CD14-positive monocyte (primary cell): ENCODE data around the gene MUC6. TPM values are rescaled to one million over a fixed set of nuclear protein-coding genes. Genes with fewer than 3 reads are reported as not detected.

Source experiments
- DNase-seq, 3 donors: peaks; one replicate each; pipeline ENCODE4 v3.0.0-alpha.2; 2011 to 2022
- H2AFZ ChIP-seq: 2 replicates; pipeline ENCODE4 v1.6.0; 2012; ENCODE audit warnings: mild to moderate bottlenecking, low read depth, low read length, inconsistent platforms; ENCODE audit not compliant: insufficient read depth, poor library complexity, severe bottlenecking
- H3K27ac ChIP-seq, 2 donors: 1 replicate in 1 of 2; 2 replicates in 1 of 2; pipeline ENCODE4 v1.5.1; 2012 to 2013; ENCODE audit warnings: low read length in 2 of 2, control low read depth in 1 of 2, inconsistent platforms in 1 of 2, low read depth in 1 of 2, mild to moderate bottlenecking in 1 of 2
- H3K27me3 ChIP-seq, 2 donors: one replicate each; pipeline versions ENCODE4 v1.6.0 to v1.6.1; 2011 to 2013; ENCODE audit warnings: low read length in 2 of 2; ENCODE audit not compliant: control insufficient read depth in 2 of 2, insufficient read depth in 2 of 2
- H3K36me3 ChIP-seq, 2 donors: replicated peaks in 1 of 2; 1 replicate in 1 of 2; 2 replicates in 1 of 2; pipeline versions ENCODE4 v1.5.1 to v1.6.1; 2012 to 2013; ENCODE audit warnings: low read length in 2 of 2, control low read depth in 1 of 2, inconsistent platforms in 1 of 2, mild to moderate bottlenecking in 1 of 2; ENCODE audit not compliant: insufficient read depth in 2 of 2, control insufficient read depth in 1 of 2
- H3K4me1 ChIP-seq, 2 donors: 1 replicate in 1 of 2; 2 replicates in 1 of 2; pipeline versions ENCODE4 v1.5.1 to v1.6.1; 2012 to 2013; ENCODE audit warnings: low read length in 2 of 2, control low read depth in 1 of 2, inconsistent platforms in 1 of 2, mild to moderate bottlenecking in 1 of 2, moderate library complexity in 1 of 2; ENCODE audit not compliant: insufficient read depth in 2 of 2, control insufficient read depth in 1 of 2
- H3K4me2 ChIP-seq: replicated peaks from 2 replicates; pipeline ENCODE3; 2012; ENCODE audit warnings: low read length, moderate library complexity, mild to moderate bottlenecking; ENCODE audit not compliant: poor library complexity, severe bottlenecking; ENCODE audit errors: extremely low read depth
- H3K4me3 ChIP-seq, 3 experiments: fragments of 200-600 bp in 1 of 3; sonication (generic) in 1 of 3; replicated peaks in 1 of 3; 1 replicate in 2 of 3; 2 replicates in 1 of 3; pipeline ENCODE4 v1.5.1; 2011 to 2013; ENCODE audit warnings: low read length in 3 of 3, mild to moderate bottlenecking in 3 of 3, control low read depth in 2 of 3, low read depth in 2 of 3, inconsistent platforms in 1 of 3, moderate library complexity in 1 of 3
- H3K79me2 ChIP-seq: 2 replicates; pipeline ENCODE4 v1.6.0; 2012; ENCODE audit warnings: mild to moderate bottlenecking, control low read depth, inconsistent platforms, low read length, moderate library complexity; ENCODE audit not compliant: insufficient read depth
- H3K9ac ChIP-seq: 2 replicates; pipeline ENCODE4 v1.6.0; 2017; ENCODE audit warnings: low read length, mild to moderate bottlenecking; ENCODE audit not compliant: insufficient read depth, poor library complexity, severe bottlenecking
- H3K9me3 ChIP-seq, 2 donors: replicated peaks in 1 of 2; 1 replicate in 1 of 2; 2 replicates in 1 of 2; pipeline versions ENCODE4 v1.5.1 to v1.6.1; 2012 to 2013; ENCODE audit warnings: low read length in 2 of 2, control low read depth in 1 of 2; ENCODE audit not compliant: control insufficient read depth in 1 of 2, insufficient read depth in 1 of 2
- H4K20me1 ChIP-seq: 2 replicates; pipeline ENCODE4 v1.6.0; 2012; ENCODE audit warnings: mild to moderate bottlenecking, low read length, control low read depth, moderate library complexity; ENCODE audit not compliant: insufficient read depth
- H3K27ac Mint-ChIP-seq, 7 donors: one replicate each; pipeline ENCODE4 v1.8.0; 2020; ENCODE audit warnings: mild to moderate bottlenecking in 7 of 7, mixed read lengths in 7 of 7, moderate library complexity in 6 of 7, inconsistent platforms in 2 of 7
- H3K27me3 Mint-ChIP-seq, 3 donors: one replicate each; pipeline ENCODE4 v1.8.0; 2021 to 2022; ENCODE audit warnings: low read depth in 3 of 3, mild to moderate bottlenecking in 3 of 3, mixed read lengths in 3 of 3, moderate library complexity in 3 of 3, inconsistent platforms in 1 of 3
- H3K36me3 Mint-ChIP-seq, 2 donors: one replicate each; pipeline ENCODE4 v1.8.0; 2020; ENCODE audit warnings: mixed read lengths in 2 of 2, inconsistent platforms in 1 of 2, mild to moderate bottlenecking in 1 of 2
- H3K4me1 Mint-ChIP-seq: one replicate; pipeline ENCODE4 v1.8.0; 2020; ENCODE audit warnings: mild to moderate bottlenecking, mixed read lengths
- H3K4me3 Mint-ChIP-seq, 2 donors: one replicate each; pipeline ENCODE4 v1.8.0; 2020; ENCODE audit warnings: mild to moderate bottlenecking in 2 of 2, mixed read lengths in 2 of 2, moderate library complexity in 1 of 2
- H3K9me3 Mint-ChIP-seq, 7 donors: one replicate each; pipeline ENCODE4 v1.8.0; 2020 to 2022; ENCODE audit warnings: mixed read lengths in 7 of 7, mild to moderate bottlenecking in 6 of 7, moderate library complexity in 6 of 7, inconsistent platforms in 2 of 7
- CTCF ChIP-seq: fragments of 200-600 bp; IDR thresholded peaks from one replicate; pipeline ENCODE4 v1.8.0; 2022; ENCODE audit warnings: antibody characterized with exemption, mild to moderate bottlenecking
- WGBS: methylation state at CpG from one replicate; pipeline ENCODE4 v1.1.5; 2013; ENCODE audit warnings: missing lambda C conversion rate; ENCODE audit not compliant: insufficient coverage; 5-methylcytosine and 5-hydroxymethylcytosine counted together
- intact Hi-C, 2 donors: fragments of 100-400 bp; cut with micrococcal nuclease; formaldehyde crosslinking; loops; one replicate each; pipeline versions ENCODE4 v1.15.0 to v1.15.1; 2023
- polyA plus RNA-seq, 3 donors: library from polyadenylated mRNA; depleted of rRNA in 1 of 3; unstranded in 2 of 3; stranded (reverse) in 1 of 3; fragments of 300-500 nt in 2 of 3; fragments of >200 nt in 1 of 3; fragmentation: Illumina TruSeq in 2 of 3; gene quantifications; 1 replicate in 2 of 3; 2 replicates in 1 of 3; pipeline ENCODE4 v1.2.3, GENCODE V29; 2012 to 2021

The MUC6 gene
- polyA plus RNA-seq, 3 donors, result not detected

GRCh38 chr11:1009991-1010390 is 26.5 kb downstream of the MUC6 start:
- peaks cover 0 to 1% (median 0%) of the 10 kb centered on the region in 7 donors for H3K9me3 Mint-ChIP-seq
- no peaks in the 10 kb centered on the region for H3K27me3 Mint-ChIP-seq
- intact Hi-C loops, result no loop called here
- H3K4me1 ChIP-seq, result no peaks in the 10 kb centered on the region
- TF ChIP-seq CTCF, result no peak
- peaks cover 53 to 69% of the 10 kb centered on the region in 2 donors for H3K36me3 ChIP-seq
- no peaks in the 10 kb centered on the region for H4K20me1 ChIP-seq
- DNase-seq, result no peak
- no peak overlapping the region for H3K27ac ChIP-seq
- H3K27ac Mint-ChIP-seq, result peak overlapping the region in 2 of 7 donors; percentile 23 to 44
- H3K4me2 ChIP-seq, result no peak overlapping the region
- no peaks in the 10 kb centered on the region for H3K4me1 Mint-ChIP-seq
- no peaks in the 10 kb centered on the region for H3K79me2 ChIP-seq
- H3K36me3 Mint-ChIP-seq, result peaks cover 61 to 65% of the 10 kb centered on the region in 2 donors
- no peaks in the 10 kb centered on the region for H3K27me3 ChIP-seq
- H3K9ac ChIP-seq, result no peak overlapping the region
- no peak overlapping the region for H3K4me3 ChIP-seq
- no peak overlapping the region for H2AFZ ChIP-seq
- H3K4me3 Mint-ChIP-seq, result no peak overlapping the region
- 96% methylated on average over 17 of the region's 17 CpGs for WGBS
- H3K9me3 ChIP-seq, result no peaks in the 10 kb centered on the region

- no peaks in the 10 kb centered on the region for H3K9me3 ChIP-seq
- no peak overlapping the region for H3K4me3 ChIP-seq
- no peaks in the 10 kb centered on the region for H3K4me1 Mint-ChIP-seq
- H3K79me2 ChIP-seq, result no peaks in the 10 kb centered on the region
- H3K36me3 Mint-ChIP-seq, result peaks cover 67 to 71% of the 10 kb centered on the region in 2 donors
- H3K9me3 Mint-ChIP-seq, result no peaks in the 10 kb centered on the region
- no peak overlapping the region for H3K4me2 ChIP-seq
- no peak for TF ChIP-seq CTCF
- H2AFZ ChIP-seq, result no peak overlapping the region
- H3K27me3 ChIP-seq, result no peaks in the 10 kb centered on the region
- peaks cover 59 to 75% of the 10 kb centered on the region in 2 donors for H3K36me3 ChIP-seq
- no peak for DNase-seq
- H3K27ac ChIP-seq, result no peak overlapping the region
- H3K27ac Mint-ChIP-seq, result peak overlapping the region in 1 of 7 donors; percentile 23
- H3K27me3 Mint-ChIP-seq, result peaks cover 0 to 2% (median 0%) of the 10 kb centered on the region in 3 donors
- no peaks in the 10 kb centered on the region for H3K4me1 ChIP-seq
- H3K9ac ChIP-seq, result no peak overlapping the region
- H4K20me1 ChIP-seq, result no peaks in the 10 kb centered on the region
- WGBS, result 92% methylated on average over 33 of the region's 33 CpGs
- intact Hi-C loops, result no loop called here
- no peak overlapping the region for H3K4me3 Mint-ChIP-seq
Measured at GRCh38 chr11:1009371-1009770, 27.1 kb downstream of the MUC6 start.
